ENCODE measurements around the gene CCNK. TPM values are rescaled to one million over a fixed set of nuclear protein-coding genes. Genes with fewer than 3 reads are reported as not detected.

Gene CCNK
- total and polyA plus RNA-seq, 2 of the 13 experiments (the other 11 are each of a cell fraction or from before 2014, with no cell fraction given) = 4.9 to 9.7 TPM

DNA sequence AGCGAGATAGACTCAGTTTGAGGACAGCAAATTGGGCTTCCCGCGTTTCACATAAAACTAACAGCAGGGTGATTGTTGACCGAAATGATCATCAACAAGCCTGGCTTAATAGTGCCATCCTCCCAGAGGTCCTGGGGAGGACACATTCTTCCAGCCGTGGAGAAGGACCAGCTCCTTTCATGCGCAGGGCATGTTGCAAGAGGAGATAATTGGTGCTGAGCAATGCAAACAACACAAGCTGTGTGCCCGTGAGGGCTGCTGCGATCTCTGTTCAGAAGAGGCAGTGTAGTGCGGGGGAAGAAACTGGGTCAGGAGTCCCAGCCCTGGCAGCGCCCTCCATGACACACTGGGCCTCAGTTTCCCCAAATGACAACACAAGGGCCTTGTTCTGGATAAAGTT lies 68.5 kb downstream of the CCNK start (continued):
- TF ChIP-seq, protein P1, sequence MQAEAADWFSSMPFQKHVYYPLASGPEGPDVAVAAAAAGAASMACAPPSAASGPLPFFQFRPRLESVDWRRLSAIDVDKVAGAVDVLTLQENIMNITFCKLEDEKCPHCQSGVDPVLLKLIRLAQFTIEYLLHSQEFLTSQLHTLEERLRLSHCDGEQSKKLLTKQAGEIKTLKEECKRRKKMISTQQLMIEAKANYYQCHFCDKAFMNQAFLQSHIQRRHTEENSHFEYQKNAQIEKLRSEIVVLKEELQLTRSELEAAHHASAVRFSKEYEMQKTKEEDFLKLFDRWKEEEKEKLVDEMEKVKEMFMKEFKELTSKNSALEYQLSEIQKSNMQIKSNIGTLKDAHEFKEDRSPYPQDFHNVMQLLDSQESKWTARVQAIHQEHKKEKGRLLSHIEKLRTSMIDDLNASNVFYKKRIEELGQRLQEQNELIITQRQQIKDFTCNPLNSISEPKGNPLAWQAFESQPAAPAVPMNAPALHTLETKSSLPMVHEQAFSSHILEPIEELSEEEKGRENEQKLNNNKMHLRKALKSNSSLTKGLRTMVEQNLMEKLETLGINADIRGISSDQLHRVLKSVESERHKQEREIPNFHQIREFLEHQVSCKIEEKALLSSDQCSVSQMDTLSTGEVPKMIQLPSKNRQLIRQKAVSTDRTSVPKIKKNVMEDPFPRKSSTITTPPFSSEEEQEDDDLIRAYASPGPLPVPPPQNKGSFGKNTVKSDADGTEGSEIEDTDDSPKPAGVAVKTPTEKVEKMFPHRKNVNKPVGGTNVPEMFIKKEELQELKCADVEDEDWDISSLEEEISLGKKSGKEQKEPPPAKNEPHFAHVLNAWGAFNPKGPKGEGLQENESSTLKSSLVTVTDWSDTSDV (CRISPR knock-in tag; IDR thresholded peaks at IDR 0.05) = no peak
- TF ChIP-seq ZNF891 (CRISPR knock-in tag; IDR thresholded peaks at IDR 0.05) (no peak), ZNF331 (CRISPR knock-in tag; IDR thresholded peaks at IDR 0.05) (peak; percentile 79), NFKBIZ (CRISPR knock-in tag; IDR thresholded peaks at IDR 0.05) (no peak), ZNF550 (CRISPR knock-in tag; IDR thresholded peaks at IDR 0.05; ENCODE audit: borderline replicate concordance) (no peak), GTF3A (CRISPR knock-in tag; conservative IDR thresholded peaks at IDR 0.05) (no peak), HOXA3 (CRISPR knock-in tag; IDR thresholded peaks at IDR 0.05) (peak; percentile 55; the same call in 1 of the 2 replicates), KDM1A (CRISPR knock-in tag; IDR thresholded peaks at IDR 0.05) (peak; percentile 91), ZNF749 (CRISPR knock-in tag; IDR thresholded peaks at IDR 0.05; ENCODE audit: borderline replicate concordance) (no peak)
- TF ChIP-seq, protein P2, sequence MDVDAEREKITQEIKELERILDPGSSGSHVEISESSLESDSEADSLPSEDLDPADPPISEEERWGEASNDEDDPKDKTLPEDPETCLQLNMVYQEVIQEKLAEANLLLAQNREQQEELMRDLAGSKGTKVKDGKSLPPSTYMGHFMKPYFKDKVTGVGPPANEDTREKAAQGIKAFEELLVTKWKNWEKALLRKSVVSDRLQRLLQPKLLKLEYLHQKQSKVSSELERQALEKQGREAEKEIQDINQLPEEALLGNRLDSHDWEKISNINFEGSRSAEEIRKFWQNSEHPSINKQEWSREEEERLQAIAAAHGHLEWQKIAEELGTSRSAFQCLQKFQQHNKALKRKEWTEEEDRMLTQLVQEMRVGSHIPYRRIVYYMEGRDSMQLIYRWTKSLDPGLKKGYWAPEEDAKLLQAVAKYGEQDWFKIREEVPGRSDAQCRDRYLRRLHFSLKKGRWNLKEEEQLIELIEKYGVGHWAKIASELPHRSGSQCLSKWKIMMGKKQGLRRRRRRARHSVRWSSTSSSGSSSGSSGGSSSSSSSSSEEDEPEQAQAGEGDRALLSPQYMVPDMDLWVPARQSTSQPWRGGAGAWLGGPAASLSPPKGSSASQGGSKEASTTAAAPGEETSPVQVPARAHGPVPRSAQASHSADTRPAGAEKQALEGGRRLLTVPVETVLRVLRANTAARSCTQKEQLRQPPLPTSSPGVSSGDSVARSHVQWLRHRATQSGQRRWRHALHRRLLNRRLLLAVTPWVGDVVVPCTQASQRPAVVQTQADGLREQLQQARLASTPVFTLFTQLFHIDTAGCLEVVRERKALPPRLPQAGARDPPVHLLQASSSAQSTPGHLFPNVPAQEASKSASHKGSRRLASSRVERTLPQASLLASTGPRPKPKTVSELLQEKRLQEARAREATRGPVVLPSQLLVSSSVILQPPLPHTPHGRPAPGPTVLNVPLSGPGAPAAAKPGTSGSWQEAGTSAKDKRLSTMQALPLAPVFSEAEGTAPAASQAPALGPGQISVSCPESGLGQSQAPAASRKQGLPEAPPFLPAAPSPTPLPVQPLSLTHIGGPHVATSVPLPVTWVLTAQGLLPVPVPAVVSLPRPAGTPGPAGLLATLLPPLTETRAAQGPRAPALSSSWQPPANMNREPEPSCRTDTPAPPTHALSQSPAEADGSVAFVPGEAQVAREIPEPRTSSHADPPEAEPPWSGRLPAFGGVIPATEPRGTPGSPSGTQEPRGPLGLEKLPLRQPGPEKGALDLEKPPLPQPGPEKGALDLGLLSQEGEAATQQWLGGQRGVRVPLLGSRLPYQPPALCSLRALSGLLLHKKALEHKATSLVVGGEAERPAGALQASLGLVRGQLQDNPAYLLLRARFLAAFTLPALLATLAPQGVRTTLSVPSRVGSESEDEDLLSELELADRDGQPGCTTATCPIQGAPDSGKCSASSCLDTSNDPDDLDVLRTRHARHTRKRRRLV (CRISPR knock-in tag; IDR thresholded peaks at IDR 0.05) = no peak
- TF ChIP-seq, protein P3, sequence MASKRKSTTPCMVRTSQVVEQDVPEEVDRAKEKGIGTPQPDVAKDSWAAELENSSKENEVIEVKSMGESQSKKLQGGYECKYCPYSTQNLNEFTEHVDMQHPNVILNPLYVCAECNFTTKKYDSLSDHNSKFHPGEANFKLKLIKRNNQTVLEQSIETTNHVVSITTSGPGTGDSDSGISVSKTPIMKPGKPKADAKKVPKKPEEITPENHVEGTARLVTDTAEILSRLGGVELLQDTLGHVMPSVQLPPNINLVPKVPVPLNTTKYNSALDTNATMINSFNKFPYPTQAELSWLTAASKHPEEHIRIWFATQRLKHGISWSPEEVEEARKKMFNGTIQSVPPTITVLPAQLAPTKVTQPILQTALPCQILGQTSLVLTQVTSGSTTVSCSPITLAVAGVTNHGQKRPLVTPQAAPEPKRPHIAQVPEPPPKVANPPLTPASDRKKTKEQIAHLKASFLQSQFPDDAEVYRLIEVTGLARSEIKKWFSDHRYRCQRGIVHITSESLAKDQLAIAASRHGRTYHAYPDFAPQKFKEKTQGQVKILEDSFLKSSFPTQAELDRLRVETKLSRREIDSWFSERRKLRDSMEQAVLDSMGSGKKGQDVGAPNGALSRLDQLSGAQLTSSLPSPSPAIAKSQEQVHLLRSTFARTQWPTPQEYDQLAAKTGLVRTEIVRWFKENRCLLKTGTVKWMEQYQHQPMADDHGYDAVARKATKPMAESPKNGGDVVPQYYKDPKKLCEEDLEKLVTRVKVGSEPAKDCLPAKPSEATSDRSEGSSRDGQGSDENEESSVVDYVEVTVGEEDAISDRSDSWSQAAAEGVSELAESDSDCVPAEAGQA (IDR thresholded peaks at IDR 0.05; ENCODE audit: low read depth) = no peak
- TF ChIP-seq, protein P3 (CRISPR knock-in tag; IDR thresholded peaks at IDR 0.05; ENCODE audit: borderline replicate concordance) = no peak
- TF ChIP-seq, protein P4, sequence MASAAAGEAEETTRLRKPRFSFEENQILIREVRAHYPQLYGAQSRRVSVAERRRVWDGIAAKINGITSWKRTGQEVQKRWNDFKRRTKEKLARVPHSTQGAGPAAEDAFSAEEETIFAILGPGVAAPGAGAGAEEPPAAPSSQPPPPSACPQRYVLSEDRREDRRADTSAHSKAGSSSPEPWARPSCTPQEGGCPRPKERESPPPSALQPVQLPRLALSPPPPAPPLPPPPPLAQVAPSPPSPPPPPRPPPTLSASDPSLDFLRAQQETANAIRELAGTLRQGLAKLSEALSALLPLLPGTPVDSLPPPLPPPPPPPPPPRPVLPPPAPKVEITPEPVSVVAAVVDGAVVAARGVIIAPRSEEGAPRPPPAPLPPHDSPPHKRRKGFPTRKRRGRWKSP (CRISPR knock-in tag; IDR thresholded peaks at IDR 0.05) = no peak
- TF ChIP-seq, protein P5, sequence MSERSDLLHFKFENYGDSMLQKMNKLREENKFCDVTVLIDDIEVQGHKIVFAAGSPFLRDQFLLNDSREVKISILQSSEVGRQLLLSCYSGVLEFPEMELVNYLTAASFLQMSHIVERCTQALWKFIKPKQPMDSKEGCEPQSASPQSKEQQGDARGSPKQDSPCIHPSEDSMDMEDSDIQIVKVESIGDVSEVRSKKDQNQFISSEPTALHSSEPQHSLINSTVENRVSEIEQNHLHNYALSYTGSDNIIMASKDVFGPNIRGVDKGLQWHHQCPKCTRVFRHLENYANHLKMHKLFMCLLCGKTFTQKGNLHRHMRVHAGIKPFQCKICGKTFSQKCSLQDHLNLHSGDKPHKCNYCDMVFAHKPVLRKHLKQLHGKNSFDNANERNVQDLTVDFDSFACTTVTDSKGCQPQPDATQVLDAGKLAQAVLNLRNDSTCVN (CRISPR knock-in tag; IDR thresholded peaks at IDR 0.05; ENCODE audit: borderline replicate concordance) = no peak; the same call in 1 of the 2 replicates

Measured in HepG2 (cell line).